Sigmoid colon (tissue), 3 donors: Measurements from ENCODE around the gene FGF14.

Source experiments
- CTCF ChIP-seq, 4 experiments: fragments of 450-650 bp in 3 of 4; fragments of 200-600 bp in 1 of 4; IDR thresholded peaks; one replicate each; pipeline ENCODE4 v1.5.1; 2016 to 2019; ENCODE audit warnings: antibody characterized with exemption in 4 of 4, mild to moderate bottlenecking in 3 of 4, moderate library complexity in 2 of 4
- POLR2A ChIP-seq, 2 donors: fragments of 450-650 bp; IDR thresholded peaks; one replicate each; pipeline ENCODE4 v1.6.1; 2016; ENCODE audit warnings: antibody characterized with exemption in 2 of 2, mild to moderate bottlenecking in 2 of 2, moderate library complexity in 2 of 2

GRCh38 chr13:101977475-101977874, 424.4 kb downstream of the FGF14 start:
- no peak for TF ChIP-seq CTCF (IDR thresholded peaks at IDR 0.05)
- no peak for TF ChIP-seq POLR2A (IDR thresholded peaks at IDR 0.05)
